GM12865 (cell line): ENCODE measurements around the gene DPYD.

ENCODE experiments used
- DNase-seq: peaks from one replicate; pipeline ENCODE4 v3.0.0; 2010; ENCODE audit warnings: low read depth
- H3K4me3 ChIP-seq: 2 replicates; pipeline ENCODE4 v1.5.1; 2011; ENCODE audit warnings: mild to moderate bottlenecking, low read depth, low read length, control low read depth
- CTCF ChIP-seq: IDR thresholded peaks from 2 replicates; pipeline ENCODE4 v1.5.1; 2011; ENCODE audit warnings: low read length, control low read depth, low read depth, inconsistent platforms; ENCODE audit not compliant: insufficient read depth; ENCODE audit errors: missing control alignments

The DPYD gene

GRCh38 chr1:97069312-97069711, 851.5 kb downstream of the DPYD start:
- H3K4me3 ChIP-seq, result no peak overlapping the region
- no peak for TF ChIP-seq CTCF
- no peak for DNase-seq

GRCh38 chr1:97066860-97067259, 854.0 kb downstream of the DPYD start:
- H3K4me3 ChIP-seq, result no peak overlapping the region
- no peak for DNase-seq
- no peak for TF ChIP-seq CTCF

GRCh38 chr1:97063532-97063931, 857.3 kb downstream of the DPYD start:
- no peak overlapping the region for H3K4me3 ChIP-seq
- TF ChIP-seq CTCF, result no peak
- no peak for DNase-seq

- no peak overlapping the region for H3K4me3 ChIP-seq
- DNase-seq, result no peak
- TF ChIP-seq CTCF, result no peak
These were observed 859.2 kb downstream of the DPYD start for GRCh38 chr1:97061604-97062003.

- H3K4me3 ChIP-seq, result no peak overlapping the region
- DNase-seq, result no peak
- TF ChIP-seq CTCF, result no peak
These were observed 864.4 kb downstream of the DPYD start for GRCh38 chr1:97056386-97056785.

- no peak for DNase-seq
- TF ChIP-seq CTCF, result no peak
- H3K4me3 ChIP-seq, result no peak overlapping the region
These were observed 867.6 kb downstream of the DPYD start for GRCh38 chr1:97053268-97053667.

GRCh38 chr1:97051823-97052222, 869.0 kb downstream of the DPYD start:
- no peak for DNase-seq
- no peak for TF ChIP-seq CTCF
- H3K4me3 ChIP-seq, result no peak overlapping the region
